Right ventricle myocardium inferior (tissue), 1 donor: ENCODE results near the gene PLEKHA8. TPM values are rescaled to one million over a fixed set of nuclear protein-coding genes. Genes with fewer than 3 reads are reported as not detected.
A peak's percentile ranks its signal among the peaks of the same experiment; 100 is the strongest.

Source experiments
- ATAC-seq: fragments of 200-7000 bp; cut with Tn5 transposase; one replicate; pipeline ENCODE4 v1.9.1; 2020; ENCODE audit warnings: mild to moderate bottlenecking, moderate library complexity
- DNase-seq: peaks from one replicate; pipeline ENCODE4 v3.0.0; 2021; ENCODE audit errors: missing footprints
- intact Hi-C: fragments of 100-400 bp; cut with DNase I; formaldehyde crosslinking; loops from one replicate; pipeline ENCODE4 v1.11.0; 2022
- total RNA-seq: library from RNA; stranded (reverse); fragmentation: NEBNext Ultra II Directional; extraction: Animal tissue kit (Norgen Biotek cat#: 25700); gene quantifications from one replicate; pipeline ENCODE4 v1.2.1, GENCODE V29; 2021
- donor health status: DM: no; HTN: yes; CAD: no; lungs with severe emphysema.

Gene PLEKHA8
- total RNA-seq, 1 donor from 2014 or later: 3.9 TPM

- ATAC-seq: peak; percentile 88
- peak; percentile 96 for DNase-seq
- intact Hi-C loops: loop anchor here (5.0 kb wide), 1 partner anchor 107 kb away; the partner anchor contains the start of genes FKBP14 and PLEKHA8
These were observed 106.5 kb downstream of the PLEKHA8 start, which contains the start of gene MTURN for GRCh38 chr7:30134611-30135300. Gene MTURN (plus strand): TSS chr7:30134986. CDS start chr7:30135137, 151 bp downstream.

DNA sequence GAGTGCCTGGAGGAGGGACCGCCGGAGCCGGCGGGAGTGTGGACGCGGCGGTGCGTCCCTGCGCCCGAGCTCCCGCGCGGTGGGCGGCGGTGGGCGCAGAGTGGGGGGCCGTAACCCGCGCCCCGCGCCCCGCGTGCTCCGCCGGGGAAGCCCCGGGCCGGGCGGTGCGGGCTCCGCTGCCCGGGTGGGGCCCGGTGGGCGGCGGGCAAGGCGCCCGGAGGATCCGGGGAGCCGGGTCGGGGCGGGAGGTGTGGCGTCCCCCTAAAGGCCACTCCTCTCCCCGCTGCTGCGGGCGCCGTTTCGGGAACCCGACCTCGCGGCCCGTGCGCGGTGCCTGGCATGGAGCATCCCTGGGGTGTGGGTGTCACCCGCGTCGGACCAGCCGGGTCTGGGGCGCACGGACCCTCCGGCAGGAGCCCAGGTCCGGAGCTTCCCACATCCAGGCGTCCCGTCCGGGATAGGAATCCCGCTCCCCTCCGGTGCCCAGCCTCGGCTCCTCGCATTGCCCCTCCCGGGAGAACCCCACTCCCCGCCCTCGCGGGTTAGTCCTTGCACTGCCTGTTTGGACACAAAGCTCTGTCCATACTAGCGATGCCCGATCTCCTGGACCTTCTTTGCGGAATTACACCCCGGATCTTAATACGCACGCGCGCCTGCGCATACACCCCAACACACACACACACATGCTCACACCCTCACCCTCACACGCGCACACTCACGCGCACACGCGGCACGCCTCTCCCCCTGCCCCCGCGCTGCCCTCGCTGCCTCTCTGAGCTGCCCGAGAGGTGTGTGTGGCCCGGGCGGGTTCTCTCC is 107.3 kb downstream of the PLEKHA8 start:
- peak; percentile 89 for DNase-seq
- intact Hi-C loops: loop anchor here (5.0 kb wide), 1 partner anchor 108 kb away; the partner anchor contains the start of genes FKBP14 and PLEKHA8

DNA sequence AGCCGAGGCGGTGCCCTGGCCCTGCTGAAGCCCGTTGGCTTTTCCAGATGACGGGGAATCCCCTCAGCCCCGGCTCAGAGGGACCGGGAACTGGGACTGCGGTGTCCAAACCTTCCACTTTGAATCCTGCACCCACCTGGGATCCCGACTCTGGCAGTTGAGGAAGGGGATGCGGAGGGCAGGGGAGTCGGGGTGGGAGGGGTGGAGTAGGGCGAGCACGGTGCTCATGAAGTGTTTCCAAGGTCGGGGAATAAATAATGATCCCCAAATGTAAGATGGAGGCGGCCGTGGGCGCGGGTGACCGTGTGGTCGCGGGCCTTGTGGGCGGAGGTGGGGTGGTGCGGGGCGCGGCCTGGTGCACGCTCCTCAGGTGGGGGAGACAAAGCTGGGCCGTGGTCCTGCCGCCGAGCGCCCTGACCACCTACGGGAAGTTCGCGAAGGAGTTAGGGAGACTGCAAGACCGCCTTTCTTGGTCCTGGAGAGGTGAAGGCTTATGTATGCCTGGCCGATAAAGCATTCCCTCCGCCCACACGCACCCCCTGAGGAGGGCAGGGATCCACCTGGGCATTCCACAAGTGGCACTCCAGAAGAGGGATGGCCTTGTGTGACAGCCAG is 108.0 kb downstream of the PLEKHA8 start:
- intact Hi-C loops: loop anchor here (5.0 kb wide), 1 partner anchor 109 kb away; the partner anchor contains the start of genes FKBP14 and PLEKHA8
- no peak for ATAC-seq
- no peak for DNase-seq

More for the DNA sequence above, 107.3 kb downstream of the PLEKHA8 start:
- peak; percentile 42 for ATAC-seq

DNA sequence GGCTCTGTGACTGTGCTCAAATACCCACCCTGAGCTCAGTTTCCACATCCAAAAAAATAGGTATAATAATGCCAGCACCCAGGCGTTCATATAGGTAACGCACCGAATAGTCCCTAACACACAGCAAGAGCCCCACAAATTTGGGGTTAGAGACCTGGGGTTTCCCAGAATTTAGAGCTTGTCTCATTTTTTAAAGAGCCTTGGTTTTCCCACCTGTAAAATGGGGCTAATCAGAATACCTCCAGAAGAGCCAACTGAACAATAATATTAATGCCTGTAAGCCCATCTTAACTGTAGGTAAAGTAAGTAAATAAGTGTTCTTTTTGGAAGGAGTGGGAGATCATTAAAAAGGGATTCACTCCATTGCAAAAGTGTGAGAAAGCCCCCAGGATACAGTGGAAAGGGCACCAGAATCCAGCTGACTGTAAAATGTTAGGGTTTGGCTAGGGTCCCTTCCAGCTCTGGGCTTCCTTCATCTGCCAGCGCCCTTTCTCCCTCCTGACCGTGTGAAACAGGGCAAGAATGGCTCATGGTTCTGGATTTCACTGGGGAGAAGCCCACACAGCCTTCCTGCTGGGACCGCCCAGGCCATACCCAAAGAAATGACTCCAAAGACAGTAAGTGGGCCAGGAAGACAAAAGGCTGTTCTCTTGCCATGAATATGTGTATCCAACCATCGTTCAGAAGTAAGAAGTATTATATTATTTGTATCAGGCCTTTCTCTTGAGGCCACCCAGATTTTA is 108.7 kb downstream of the PLEKHA8 start:
- DNase-seq (no peak), ATAC-seq (no peak)
- intact Hi-C loops: loop anchor here (5.0 kb wide), 1 partner anchor 110 kb away; the partner anchor contains the start of genes FKBP14 and PLEKHA8

DNA sequence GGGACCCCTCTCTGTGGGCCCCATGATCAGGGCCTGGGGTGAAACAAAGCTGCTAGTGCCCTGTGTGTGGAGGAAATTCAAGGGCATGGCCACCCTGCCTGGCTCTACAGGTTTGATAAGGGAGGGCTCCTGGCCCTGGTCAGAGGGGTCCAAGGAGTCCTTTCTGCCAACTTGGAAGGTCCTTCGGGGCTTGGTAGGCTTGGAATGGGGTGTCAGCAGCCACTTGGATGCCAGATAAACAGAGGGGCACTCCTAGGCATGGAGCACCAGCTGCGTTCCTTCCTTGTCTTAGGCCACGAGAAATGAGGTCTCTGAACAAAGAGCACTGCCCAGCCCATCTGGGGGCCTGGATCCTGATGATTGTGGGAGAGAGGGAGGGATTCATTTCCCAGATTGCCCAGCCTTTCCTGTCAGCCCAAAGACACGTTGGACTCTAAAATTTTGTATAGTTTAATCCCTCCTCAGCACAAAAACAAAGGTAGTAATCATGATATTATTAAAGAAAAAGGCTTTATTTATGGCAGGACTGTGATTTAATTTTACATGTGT is 111.7 kb downstream of the PLEKHA8 start:
- DNase-seq: no peak
- ATAC-seq: no peak
- intact Hi-C loops: loop anchor here (5.0 kb wide), 1 partner anchor 113 kb away; the partner anchor contains the start of genes FKBP14 and PLEKHA8

GRCh38 chr7:30140456-30140855 is 112.2 kb downstream of the PLEKHA8 start:
- DNase-seq (no peak), ATAC-seq (no peak)
- intact Hi-C loops: no loop called here

DNA sequence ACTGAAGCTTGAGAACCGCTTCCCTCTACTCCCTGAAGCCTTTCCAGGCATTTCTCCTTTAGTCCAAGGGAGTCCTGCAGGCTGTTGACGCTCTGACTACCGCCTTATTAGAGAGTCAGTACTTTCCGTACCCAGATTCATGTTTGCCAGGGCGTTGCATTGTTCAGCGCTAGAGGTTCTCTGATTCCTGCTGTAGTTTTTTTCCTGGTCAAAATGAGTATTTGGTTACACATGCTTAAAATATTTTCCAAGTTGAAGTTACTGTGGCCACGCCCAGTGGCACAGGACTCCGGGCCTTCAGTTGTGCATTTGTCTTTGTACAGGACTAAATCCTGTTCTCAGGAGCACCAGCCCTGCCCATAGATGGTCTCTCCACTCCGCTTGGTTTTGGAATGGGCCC is 114.5 kb downstream of the PLEKHA8 start:
- no peak for ATAC-seq
- DNase-seq: no peak
- intact Hi-C loops: no loop called here

DNA sequence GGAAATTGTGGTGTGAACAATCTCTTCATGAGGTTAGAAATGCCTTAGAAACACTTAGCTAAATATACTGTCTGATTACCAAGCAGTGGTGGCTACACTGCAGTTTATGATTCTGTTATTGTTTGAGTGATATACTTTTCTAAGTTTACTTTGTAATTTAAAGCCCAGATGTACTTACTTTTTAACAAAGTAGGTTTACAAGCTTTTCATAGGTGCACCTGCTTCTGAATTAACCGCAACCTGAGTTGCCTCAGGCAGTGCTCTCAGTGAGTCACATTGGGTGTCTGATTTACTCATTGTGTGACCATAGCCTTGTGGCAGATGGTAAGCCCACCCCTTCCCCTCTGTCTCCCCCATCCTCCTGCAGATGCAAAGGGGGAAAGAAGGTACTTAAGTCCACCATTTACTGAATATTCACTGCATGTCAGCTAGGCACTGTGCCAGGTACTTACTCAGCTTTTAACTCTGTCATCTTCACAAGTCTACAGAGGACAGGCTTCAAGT is 115.6 kb downstream of the PLEKHA8 start:
- ATAC-seq: no peak
- DNase-seq: no peak
- intact Hi-C loops: no loop called here

- intact Hi-C loops: no loop called here
- DNase-seq (no peak), ATAC-seq (no peak)
These were observed 116.6 kb downstream of the PLEKHA8 start for GRCh38 chr7:30144657-30145306.

- intact Hi-C loops: no loop called here
These were observed 117.3 kb downstream of the PLEKHA8 start for GRCh38 chr7:30145426-30145970.

GRCh38 chr7:30146127-30146612 is 118.0 kb downstream of the PLEKHA8 start:
- ATAC-seq (no peak), DNase-seq (no peak)
- intact Hi-C loops: no loop called here

More at GRCh38 chr7:30145426-30145970, 117.3 kb downstream of the PLEKHA8 start:
- DNase-seq: no peak
- ATAC-seq: no peak

DNA sequence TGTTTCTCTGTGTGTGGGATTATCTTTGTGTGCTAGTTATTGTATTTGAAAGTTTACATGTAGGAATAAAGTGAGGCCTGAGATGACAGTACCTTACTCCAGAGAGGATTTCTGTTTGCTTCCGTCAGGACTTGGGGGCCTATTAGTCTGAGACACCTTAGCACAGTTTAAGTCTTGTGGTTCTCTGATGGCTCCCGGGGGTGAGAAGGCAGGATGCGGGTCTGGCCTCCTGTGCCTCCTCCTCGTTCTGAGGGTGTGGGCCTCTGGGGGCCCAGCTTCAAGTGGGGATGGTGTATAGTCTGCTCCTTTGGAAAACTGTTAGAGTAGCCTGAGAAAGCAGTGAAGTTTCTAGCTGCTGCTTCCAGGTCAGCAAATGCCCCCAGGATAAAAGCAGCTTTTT is 119.0 kb downstream of the PLEKHA8 start:
- no peak for DNase-seq
- no peak for ATAC-seq
- intact Hi-C loops: no loop called here

DNA sequence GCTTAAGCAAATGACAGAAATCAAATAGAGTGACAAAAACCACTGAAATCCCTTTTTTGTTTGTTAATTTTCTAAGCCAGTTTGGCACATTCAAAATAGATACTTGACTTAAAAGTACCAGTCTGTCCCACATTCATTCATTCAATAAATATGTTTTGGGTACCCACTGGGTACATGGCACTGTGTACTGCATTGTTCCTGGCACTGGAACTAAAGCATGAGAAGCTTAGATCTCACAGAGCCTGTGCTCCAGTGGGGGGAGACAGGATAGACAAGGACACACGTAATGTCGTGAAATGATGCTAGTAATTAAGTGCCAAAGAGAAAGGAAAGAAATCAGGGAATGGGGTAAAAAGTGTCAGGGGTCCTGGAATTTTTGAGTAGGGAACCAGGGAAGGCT is 119.6 kb downstream of the PLEKHA8 start:
- no peak for ATAC-seq
- no peak for DNase-seq
- intact Hi-C loops: no loop called here

- ATAC-seq: no peak
- no peak for DNase-seq
- intact Hi-C loops: no loop called here
These were observed 120.2 kb downstream of the PLEKHA8 start for GRCh38 chr7:30148426-30148825.

- DNase-seq (no peak), ATAC-seq (peak; percentile 14)
- intact Hi-C loops: no loop called here
These were observed 120.8 kb downstream of the PLEKHA8 start for GRCh38 chr7:30148951-30149459.

GRCh38 chr7:30149640-30150272 is 121.5 kb downstream of the PLEKHA8 start:
- ATAC-seq (no peak), DNase-seq (no peak)
- intact Hi-C loops: no loop called here
